OCI-LY7 (cell line): ENCODE data around the gene IQGAP3.

Experiments
- EZH2phosphoT487 ChIP-seq: fragments of 200-600 bp; sonication (generic); IDR thresholded peaks from 2 replicates; pipeline ENCODE4 v1.6.1; 2018; ENCODE audit warnings: low read depth, borderline replicate concordance, mild to moderate bottlenecking, mixed run types, antibody characterized with exemption, low read length, moderate library complexity, mixed read lengths
- TF ChIP-seq, protein P1 (sequence below): fragments of 200-600 bp; sonication (generic); conservative IDR thresholded peaks from 2 replicates; pipeline ENCODE4 v1.5.1; 2014; ENCODE audit warnings: mild to moderate bottlenecking, antibody characterized with exemption, low read length, moderate library complexity, mixed read lengths

DNA sequence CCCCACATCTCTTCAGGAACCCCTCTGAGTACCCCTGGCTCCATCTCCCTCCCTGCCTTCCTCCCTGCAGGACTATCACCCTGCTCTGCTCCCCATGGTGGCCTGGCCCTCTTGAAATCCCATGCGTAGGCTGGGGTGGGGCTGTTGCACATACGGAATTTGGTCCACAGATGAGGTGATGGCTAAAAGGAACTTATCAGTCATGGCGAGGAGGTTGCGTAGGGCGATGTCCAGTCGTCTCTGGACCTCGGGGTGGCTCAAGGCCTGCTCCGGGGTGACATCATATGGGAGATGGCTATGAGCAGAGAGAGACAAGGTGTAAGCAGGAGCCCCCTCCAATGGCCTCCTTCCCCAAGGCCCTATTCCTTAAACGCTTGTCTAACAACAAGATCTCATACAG, 35.3 kb downstream of the IQGAP3 start:
- TF ChIP-seq, protein P1, sequence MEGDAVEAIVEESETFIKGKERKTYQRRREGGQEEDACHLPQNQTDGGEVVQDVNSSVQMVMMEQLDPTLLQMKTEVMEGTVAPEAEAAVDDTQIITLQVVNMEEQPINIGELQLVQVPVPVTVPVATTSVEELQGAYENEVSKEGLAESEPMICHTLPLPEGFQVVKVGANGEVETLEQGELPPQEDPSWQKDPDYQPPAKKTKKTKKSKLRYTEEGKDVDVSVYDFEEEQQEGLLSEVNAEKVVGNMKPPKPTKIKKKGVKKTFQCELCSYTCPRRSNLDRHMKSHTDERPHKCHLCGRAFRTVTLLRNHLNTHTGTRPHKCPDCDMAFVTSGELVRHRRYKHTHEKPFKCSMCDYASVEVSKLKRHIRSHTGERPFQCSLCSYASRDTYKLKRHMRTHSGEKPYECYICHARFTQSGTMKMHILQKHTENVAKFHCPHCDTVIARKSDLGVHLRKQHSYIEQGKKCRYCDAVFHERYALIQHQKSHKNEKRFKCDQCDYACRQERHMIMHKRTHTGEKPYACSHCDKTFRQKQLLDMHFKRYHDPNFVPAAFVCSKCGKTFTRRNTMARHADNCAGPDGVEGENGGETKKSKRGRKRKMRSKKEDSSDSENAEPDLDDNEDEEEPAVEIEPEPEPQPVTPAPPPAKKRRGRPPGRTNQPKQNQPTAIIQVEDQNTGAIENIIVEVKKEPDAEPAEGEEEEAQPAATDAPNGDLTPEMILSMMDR = no peak
- TF ChIP-seq EZH2phosphoT487 = no peak
